ENCODE measurements around the gene TOR2A.

TOR2A gene

GRCh38 chr9:127778280-127779135 is 43.4 kb upstream of the TOR2A start, which contains the start of gene SH2D3C:
SH2D3C (minus strand) TSS chr9:127778666; CDS start chr9:127778627, 39 bp downstream.
- H3K23ac ChIP-seq (ENCODE audit: low read depth, low read length, poor library complexity): peak within 1 kb of the TSS; percentile 27
- H4K91ac ChIP-seq (ENCODE audit: low read depth, low read length, poor library complexity): peak within 1 kb of the TSS; percentile 77
- H3K18ac ChIP-seq (ENCODE audit: low read length): peak within 1 kb of the TSS; percentile 76
- H2BK12ac ChIP-seq (ENCODE audit: low read length): peak within 1 kb of the TSS; percentile 69
- peak within 1 kb of the TSS; percentile 40 for H2AFZ ChIP-seq (ENCODE audit: low read length)
- H2BK120ac ChIP-seq (ENCODE audit: low read depth, low read length): no peak within 1 kb of the TSS
- H3K4me1 ChIP-seq (ENCODE audit: control insufficient read depth in 2 of 2, insufficient read depth in 1 of 2, low read depth in 1 of 2, low read length in 2 of 2): peaks cover 9 to 19% of the 10 kb centered on the region in 2 donors
- no peak within 1 kb of the TSS for H3K27ac ChIP-seq (replicated peaks; ENCODE audit: low read length)
- H3K4me2 ChIP-seq (ENCODE audit: insufficient read depth, low read length, poor library complexity, severe bottlenecking): no peak within 1 kb of the TSS
- peak within 1 kb of the TSS in 1 of 2 donors; percentile 39 for H3K4me3 ChIP-seq (ENCODE audit: low read length in 2 of 2)
- H2AK5ac ChIP-seq (ENCODE audit: low read depth, low read length): peak within 1 kb of the TSS; percentile 73
- H3K36me3 ChIP-seq (replicated peaks in 1 of 2; ENCODE audit: control insufficient read depth in 2 of 2, insufficient read depth in 2 of 2, low read length in 2 of 2): no peaks in the 10 kb centered on the region
- H4K8ac ChIP-seq (ENCODE audit: low read depth, low read length): no peak within 1 kb of the TSS
- H3K4ac ChIP-seq (ENCODE audit: low read length): no peak within 1 kb of the TSS
- no peaks in the 10 kb centered on the region for H3K79me1 ChIP-seq (ENCODE audit: low read depth, low read length)
- H3K9me3 ChIP-seq (replicated peaks in 1 of 2; ENCODE audit: control insufficient read depth in 2 of 2, insufficient read depth in 1 of 2, low read depth in 1 of 2, low read length in 2 of 2): no peaks in the 10 kb centered on the region
- peak within 1 kb of the TSS; percentile 45 for H3K9ac ChIP-seq (ENCODE audit: low read depth, low read length, poor library complexity)
- no CpG with 5 or more reads among the region's 13 CpGs for WGBS, 2 donors (ENCODE audit: extremely low coverage in 2 of 2, insufficient read length in 2 of 2, insufficient replicate concordance in 1 of 2)
- peak within 1 kb of the TSS; percentile 47 for H2BK5ac ChIP-seq (ENCODE audit: low read length)
- no peak within 1 kb of the TSS for H3K14ac ChIP-seq (ENCODE audit: low read length)
- H2BK15ac ChIP-seq (ENCODE audit: low read length): peak within 1 kb of the TSS; percentile 0
- no peak for DNase-seq (ENCODE audit: low spot score)
- peaks cover 0 to 29% (median 0%) of the 10 kb centered on the region in 3 experiments for H3K27me3 ChIP-seq (ENCODE audit: control insufficient read depth in 3 of 3, insufficient read depth in 3 of 3, low read depth in 1 of 3, low read length in 3 of 3)

- Histone ChIP-seq H3K9ac (ENCODE audit: low read depth, low read length, poor library complexity) (no peak overlapping the region), H3K4ac (ENCODE audit: low read length) (no peak overlapping the region), H3K14ac (ENCODE audit: low read length) (no peak overlapping the region), H3K4me2 (ENCODE audit: insufficient read depth, low read length, poor library complexity, severe bottlenecking) (no peak overlapping the region), H3K36me3 (replicated peaks in 1 of 2; ENCODE audit: control insufficient read depth in 2 of 2, insufficient read depth in 2 of 2, low read length in 2 of 2) (no peaks in the 10 kb centered on the region), H2AK5ac (ENCODE audit: low read depth, low read length) (no peak overlapping the region), H2BK12ac (ENCODE audit: low read length) (no peak overlapping the region), H4K91ac (ENCODE audit: low read depth, low read length, poor library complexity) (no peak overlapping the region), H3K4me1 (ENCODE audit: control insufficient read depth in 2 of 2, insufficient read depth in 1 of 2, low read depth in 1 of 2, low read length in 2 of 2) (peaks cover 9 to 15% of the 10 kb centered on the region in 2 donors), H4K8ac (ENCODE audit: low read depth, low read length) (no peak overlapping the region), H2BK5ac (ENCODE audit: low read length) (no peak overlapping the region), H3K4me3 (ENCODE audit: low read length in 2 of 2) (no peak overlapping the region), H3K27ac (replicated peaks; ENCODE audit: low read length) (no peak overlapping the region), H2AFZ (ENCODE audit: low read length) (no peak overlapping the region), H3K23ac (ENCODE audit: low read depth, low read length, poor library complexity) (no peak overlapping the region), H3K9me3 (replicated peaks in 1 of 2; ENCODE audit: control insufficient read depth in 2 of 2, insufficient read depth in 1 of 2, low read depth in 1 of 2, low read length in 2 of 2) (no peaks in the 10 kb centered on the region), H3K18ac (ENCODE audit: low read length) (no peak overlapping the region), H3K27me3 (ENCODE audit: control insufficient read depth in 3 of 3, insufficient read depth in 3 of 3, low read depth in 1 of 3, low read length in 3 of 3) (peaks cover 0 to 21% (median 0%) of the 10 kb centered on the region in 3 experiments), H2BK120ac (ENCODE audit: low read depth, low read length) (no peak overlapping the region), H2BK15ac (ENCODE audit: low read length) (no peak overlapping the region), H3K79me1 (ENCODE audit: low read depth, low read length) (no peaks in the 10 kb centered on the region)
- DNase-seq (ENCODE audit: low spot score): no peak
- WGBS, 2 donors (ENCODE audit: extremely low coverage in 2 of 2, insufficient read length in 2 of 2, insufficient replicate concordance in 1 of 2): no CpG with 5 or more reads among the region's 18 CpGs
Measured at GRCh38 chr9:127777368-127777980, 42.4 kb upstream of the TOR2A start.

GRCh38 chr9:127776924-127777289 is 41.8 kb upstream of the TOR2A start:
- no peak overlapping the region for H3K18ac ChIP-seq (ENCODE audit: low read length)
- H3K14ac ChIP-seq (ENCODE audit: low read length): peak overlapping the region; percentile 85
- no peak overlapping the region for H4K8ac ChIP-seq (ENCODE audit: low read depth, low read length)
- no peak overlapping the region for H3K23ac ChIP-seq (ENCODE audit: low read depth, low read length, poor library complexity)
- no peak overlapping the region for H3K4me3 ChIP-seq (ENCODE audit: low read length in 2 of 2)
- peaks cover 0 to 18% (median 0%) of the 10 kb centered on the region in 3 experiments for H3K27me3 ChIP-seq (ENCODE audit: control insufficient read depth in 3 of 3, insufficient read depth in 3 of 3, low read depth in 1 of 3, low read length in 3 of 3)
- no peak overlapping the region for H3K4ac ChIP-seq (ENCODE audit: low read length)
- H2AK5ac ChIP-seq (ENCODE audit: low read depth, low read length): no peak overlapping the region
- H3K79me1 ChIP-seq (ENCODE audit: low read depth, low read length): no peaks in the 10 kb centered on the region
- peaks cover 10 to 15% of the 10 kb centered on the region in 2 donors for H3K4me1 ChIP-seq (ENCODE audit: control insufficient read depth in 2 of 2, insufficient read depth in 1 of 2, low read depth in 1 of 2, low read length in 2 of 2)
- peak overlapping the region; percentile 70 for H2AFZ ChIP-seq (ENCODE audit: low read length)
- no peak overlapping the region for H3K9ac ChIP-seq (ENCODE audit: low read depth, low read length, poor library complexity)
- H2BK12ac ChIP-seq (ENCODE audit: low read length): no peak overlapping the region
- no peaks in the 10 kb centered on the region for H3K9me3 ChIP-seq (replicated peaks in 1 of 2; ENCODE audit: control insufficient read depth in 2 of 2, insufficient read depth in 1 of 2, low read depth in 1 of 2, low read length in 2 of 2)
- H3K36me3 ChIP-seq (replicated peaks in 1 of 2; ENCODE audit: control insufficient read depth in 2 of 2, insufficient read depth in 2 of 2, low read length in 2 of 2): no peaks in the 10 kb centered on the region
- DNase-seq (ENCODE audit: low spot score): no peak
- H3K27ac ChIP-seq (replicated peaks; ENCODE audit: low read length): no peak overlapping the region
- H2BK120ac ChIP-seq (ENCODE audit: low read depth, low read length): no peak overlapping the region
- H2BK5ac ChIP-seq (ENCODE audit: low read length): no peak overlapping the region
- no CpG with 5 or more reads among the region's 5 CpGs for WGBS, 2 donors (ENCODE audit: extremely low coverage in 2 of 2, insufficient read length in 2 of 2, insufficient replicate concordance in 1 of 2)
- no peak overlapping the region for H3K4me2 ChIP-seq (ENCODE audit: insufficient read depth, low read length, poor library complexity, severe bottlenecking)
- H2BK15ac ChIP-seq (ENCODE audit: low read length): peak overlapping the region; percentile 40
- H4K91ac ChIP-seq (ENCODE audit: low read depth, low read length, poor library complexity): peak overlapping the region; percentile 22

Data from neuronal stem cell (in vitro differentiated cells).